ENCODE measurements around the gene RIC8B.
"Not testable (repeated sequence)": the region's sequence is repeated elsewhere in the genome, so short reads cannot be mapped to it uniquely, and the experiment has no call there.

Gene RIC8B, protein sequence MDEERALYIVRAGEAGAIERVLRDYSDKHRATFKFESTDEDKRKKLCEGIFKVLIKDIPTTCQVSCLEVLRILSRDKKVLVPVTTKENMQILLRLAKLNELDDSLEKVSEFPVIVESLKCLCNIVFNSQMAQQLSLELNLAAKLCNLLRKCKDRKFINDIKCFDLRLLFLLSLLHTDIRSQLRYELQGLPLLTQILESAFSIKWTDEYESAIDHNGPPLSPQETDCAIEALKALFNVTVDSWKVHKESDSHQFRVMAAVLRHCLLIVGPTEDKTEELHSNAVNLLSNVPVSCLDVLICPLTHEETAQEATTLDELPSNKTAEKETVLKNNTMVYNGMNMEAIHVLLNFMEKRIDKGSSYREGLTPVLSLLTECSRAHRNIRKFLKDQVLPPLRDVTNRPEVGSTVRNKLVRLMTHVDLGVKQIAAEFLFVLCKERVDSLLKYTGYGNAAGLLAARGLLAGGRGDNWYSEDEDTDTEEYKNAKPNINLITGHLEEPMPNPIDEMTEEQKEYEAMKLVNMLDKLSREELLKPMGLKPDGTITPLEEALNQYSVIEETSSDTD

GRCh38 chr12:106774005-106774807, at the start of gene RIC8B:
TSS of gene RIC8B (plus strand) at chr12:106774682. CDS start at chr12:106774746, 64 bp downstream.
- peak; percentile 98 for DNase-seq (ENCODE audit: low spot score)
- FAIRE-seq = peak; percentile 89

GRCh38 chr12:106724934-106725333, 49.5 kb upstream of the RIC8B start:
- no peak for FAIRE-seq

DNA sequence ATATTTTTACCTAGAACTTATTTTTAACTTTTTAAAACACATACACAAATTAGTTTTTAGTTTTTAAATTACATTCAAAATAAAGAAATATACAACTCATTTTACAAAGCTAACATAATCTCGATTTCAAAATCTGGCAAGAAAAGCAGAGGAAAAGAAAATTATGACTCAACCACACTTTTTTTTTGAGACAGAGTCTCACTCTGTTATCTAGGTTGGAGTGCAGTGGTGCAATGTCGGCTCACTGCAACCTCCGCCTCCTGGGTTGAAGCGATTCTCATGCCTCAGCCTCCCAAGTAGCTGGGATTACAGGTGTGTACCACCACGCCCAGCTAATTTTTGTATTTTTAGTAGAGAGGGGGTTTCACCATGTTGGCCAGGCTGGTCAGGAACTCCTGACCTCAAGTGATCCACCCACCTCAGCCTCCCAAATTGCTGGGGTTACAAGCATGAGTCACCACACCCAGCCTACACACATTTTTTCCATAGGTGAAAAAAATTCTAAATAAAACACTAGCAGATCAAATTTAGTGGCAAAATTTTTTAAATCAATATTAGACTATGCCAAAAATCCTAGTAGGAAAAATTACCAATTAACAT, 47.8 kb upstream of the RIC8B start:
- FAIRE-seq; DNase-seq (ENCODE audit: low spot score): not testable (repeated sequence)

More at GRCh38 chr12:106724934-106725333, 49.5 kb upstream of the RIC8B start:
- no peak for DNase-seq (ENCODE audit: low spot score)

DNA sequence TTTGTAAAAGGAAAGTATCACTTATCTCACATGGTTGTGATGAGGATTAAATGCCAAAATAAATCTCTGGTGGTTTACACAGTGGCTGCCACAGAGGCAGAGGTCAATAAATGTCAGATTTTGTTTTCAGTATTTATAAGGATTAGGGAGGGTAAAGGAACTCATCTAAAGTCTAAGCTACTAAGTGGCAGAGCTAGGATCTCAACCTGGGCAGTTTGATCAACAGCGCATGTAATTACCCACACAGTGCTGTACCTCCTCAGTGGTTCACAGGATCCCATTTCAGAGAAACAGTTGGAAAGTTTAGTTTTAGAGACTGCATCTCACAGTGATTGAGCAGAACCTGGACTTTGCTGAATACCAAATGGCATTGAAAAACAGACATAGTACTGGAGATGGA, 44.9 kb upstream of the RIC8B start:
- FAIRE-seq (no peak), DNase-seq (ENCODE audit: low spot score) (no peak)

DNA sequence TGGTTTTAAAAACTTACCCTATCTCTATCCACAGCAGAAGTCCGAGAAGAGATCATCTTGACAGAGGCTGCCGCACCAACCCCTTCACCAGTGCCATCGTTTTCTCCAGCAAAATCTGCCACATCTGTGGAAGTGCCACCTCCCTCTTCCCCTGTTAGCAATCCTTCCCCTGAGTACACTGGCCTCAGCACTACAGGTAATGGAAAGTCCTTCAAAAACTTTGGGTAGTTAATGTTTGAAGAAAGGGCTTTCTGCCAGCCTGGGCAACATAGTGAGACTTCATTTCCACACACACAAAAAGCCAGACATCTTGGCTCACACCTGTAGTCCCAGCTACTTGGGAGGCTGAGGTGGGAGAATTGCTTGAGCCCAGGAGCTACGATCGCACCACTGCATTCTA, 41.6 kb upstream of the RIC8B start:
- no peak for DNase-seq (ENCODE audit: low spot score)
- no peak for FAIRE-seq

- no peak for FAIRE-seq
- DNase-seq (ENCODE audit: low spot score) = no peak
Measured at GRCh38 chr12:106733660-106734059, 40.8 kb upstream of the RIC8B start.

DNA sequence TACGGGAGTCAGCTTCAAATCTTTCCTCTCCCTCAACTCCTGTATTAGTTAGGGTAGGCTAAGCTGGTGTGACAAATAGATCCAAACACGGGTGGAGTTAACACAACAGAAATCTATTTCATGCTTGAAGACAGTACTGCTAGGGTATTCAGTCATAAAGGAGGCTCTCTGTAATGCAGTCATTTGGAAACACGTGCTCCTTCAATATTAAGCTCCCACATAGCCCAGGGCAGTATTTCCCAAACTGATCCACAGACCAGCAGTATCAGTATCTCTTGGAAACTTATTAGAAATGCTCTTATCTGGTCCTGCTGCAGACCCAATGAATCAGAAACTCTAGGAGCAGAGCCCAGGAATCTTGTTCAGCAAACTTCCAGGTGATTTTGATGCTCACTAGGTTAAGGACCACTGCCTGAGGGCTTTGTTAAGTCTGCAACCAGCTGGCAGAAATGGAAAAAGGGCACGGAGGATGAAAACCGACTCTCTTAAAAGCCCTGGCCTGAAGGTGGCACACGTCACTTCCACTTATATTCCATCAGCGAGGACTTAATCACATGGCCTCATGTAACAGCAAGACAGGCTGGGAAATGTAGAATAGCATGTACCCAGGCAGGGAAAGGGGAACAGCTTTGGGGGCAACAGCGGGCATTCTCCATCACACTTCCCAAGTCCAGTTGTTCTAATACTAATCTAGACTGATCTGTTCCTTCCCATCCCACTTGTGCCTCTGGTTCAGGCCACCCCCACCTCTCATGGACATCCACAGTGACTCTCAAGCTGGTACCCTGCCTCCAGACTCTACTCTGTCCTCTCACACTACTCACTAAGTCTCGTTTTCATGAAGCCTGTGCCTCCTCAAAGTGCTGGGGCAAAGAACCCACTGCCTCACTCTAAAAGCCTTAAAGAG, 38.2 kb upstream of the RIC8B start:
- FAIRE-seq = no peak
- DNase-seq (ENCODE audit: low spot score) = no peak

- FAIRE-seq (peak; percentile 35), DNase-seq (ENCODE audit: low spot score) (peak; percentile 41)
Measured at GRCh38 chr12:106739318-106739717, 35.2 kb upstream of the RIC8B start.

DNA sequence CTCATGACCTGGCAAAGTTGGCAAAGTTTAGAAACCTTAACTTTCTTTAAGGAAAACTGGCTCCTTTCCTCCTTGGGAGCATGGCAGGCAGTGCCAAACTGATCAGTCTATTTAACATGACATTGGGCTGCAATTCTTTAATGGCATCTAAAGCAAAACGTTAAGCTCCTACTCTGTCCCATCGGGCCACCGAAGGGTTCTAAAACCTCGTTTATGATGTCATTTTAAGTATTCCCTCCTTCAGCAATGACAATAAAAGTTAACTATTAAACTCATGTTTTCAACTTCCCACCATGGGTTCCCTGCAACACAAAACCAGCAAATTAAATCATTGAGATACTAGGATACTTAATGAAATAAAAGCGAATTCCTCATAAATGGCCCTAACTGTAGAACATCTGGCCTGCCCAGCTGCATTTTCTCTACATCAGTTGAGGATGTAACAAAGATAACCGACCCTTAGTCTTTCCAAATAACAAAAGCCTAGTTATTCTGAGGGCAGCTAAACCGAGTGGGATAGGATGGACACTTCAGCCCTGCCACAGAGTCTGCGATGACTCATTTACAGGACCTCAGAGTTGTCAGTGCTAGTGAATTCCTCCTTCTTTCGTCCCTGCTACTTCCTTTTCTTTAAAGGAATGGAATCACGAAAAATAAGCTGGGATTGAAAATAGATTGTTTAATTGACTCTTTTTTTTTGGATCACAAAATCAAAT, 34.5 kb upstream of the RIC8B start:
- FAIRE-seq (peak; percentile 77), DNase-seq (ENCODE audit: low spot score) (peak; percentile 65)

DNA sequence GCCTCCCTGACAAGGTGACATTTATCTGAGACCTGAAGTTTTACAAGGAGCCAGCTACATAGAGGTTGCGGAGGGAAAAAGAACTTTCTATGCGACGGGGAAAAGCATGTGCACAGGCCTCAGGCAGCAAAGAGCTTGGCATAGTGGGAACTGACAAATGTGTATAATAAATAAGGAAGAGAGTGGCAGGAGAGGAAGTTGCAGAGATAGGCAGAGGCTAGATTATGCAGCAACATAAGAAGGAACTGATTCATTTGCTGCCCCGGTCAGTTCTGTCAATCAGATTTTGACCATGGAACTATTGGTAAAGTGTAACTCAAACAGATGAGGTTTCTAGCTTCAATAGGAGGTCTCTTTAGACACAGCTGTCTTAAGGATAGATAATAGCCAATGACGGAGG, 33.7 kb upstream of the RIC8B start:
- no peak for DNase-seq (ENCODE audit: low spot score)
- FAIRE-seq = no peak

DNA sequence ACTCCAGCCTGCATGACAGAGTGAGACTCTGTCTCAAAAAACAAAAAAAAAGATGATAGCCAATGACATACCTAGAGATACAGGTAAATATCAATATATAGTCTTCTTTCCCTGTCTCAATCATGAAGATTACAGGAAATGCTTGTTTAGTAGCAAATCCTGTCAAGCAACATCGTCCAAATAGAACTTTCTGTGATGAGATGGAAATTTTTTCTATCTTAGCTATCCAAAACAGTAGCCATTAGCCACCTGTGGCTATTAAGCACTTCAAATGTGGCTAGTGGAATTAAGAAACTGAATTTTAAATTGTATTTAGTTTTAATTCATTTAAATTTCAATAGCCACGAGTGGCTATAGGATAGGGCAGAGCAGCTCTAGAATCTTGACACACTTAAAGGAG, 33.2 kb upstream of the RIC8B start:
- FAIRE-seq (no peak), DNase-seq (ENCODE audit: low spot score) (no peak)

DNA sequence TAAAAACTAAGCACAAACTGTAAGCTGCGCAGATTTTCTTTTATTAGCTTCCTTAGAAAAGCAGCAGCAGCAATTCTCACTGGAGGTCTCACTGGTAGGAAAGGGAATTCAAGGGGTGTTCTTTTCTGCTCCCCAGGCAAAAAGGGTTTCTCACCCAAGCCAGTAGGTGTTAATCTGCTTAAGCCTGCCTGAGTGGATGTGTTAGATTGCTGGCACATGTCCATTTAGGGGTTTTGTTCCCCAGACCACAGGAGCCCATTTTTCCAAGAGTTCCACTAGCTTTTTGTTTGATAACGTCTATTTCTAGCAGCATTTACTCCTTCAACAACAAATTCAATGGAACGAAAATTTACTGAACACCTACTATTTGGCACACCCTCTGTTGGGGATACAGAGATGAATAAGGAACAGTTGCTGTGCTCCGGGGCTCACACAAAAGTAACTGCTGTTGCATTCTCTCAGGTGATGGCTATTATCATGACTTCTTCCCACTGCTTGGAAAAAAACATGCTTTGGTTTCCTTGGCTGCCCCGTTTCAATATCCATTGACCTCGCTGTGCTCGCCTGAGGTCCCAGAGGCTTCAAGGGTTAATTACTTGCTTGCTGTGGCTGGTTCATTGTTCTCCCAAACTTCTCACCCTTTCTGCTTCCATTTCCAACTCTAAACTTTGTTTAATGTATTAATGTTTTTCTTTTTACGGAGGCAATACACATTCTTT, 31.1 kb upstream of the RIC8B start:
- DNase-seq (ENCODE audit: low spot score) (no peak), FAIRE-seq (no peak)

DNA sequence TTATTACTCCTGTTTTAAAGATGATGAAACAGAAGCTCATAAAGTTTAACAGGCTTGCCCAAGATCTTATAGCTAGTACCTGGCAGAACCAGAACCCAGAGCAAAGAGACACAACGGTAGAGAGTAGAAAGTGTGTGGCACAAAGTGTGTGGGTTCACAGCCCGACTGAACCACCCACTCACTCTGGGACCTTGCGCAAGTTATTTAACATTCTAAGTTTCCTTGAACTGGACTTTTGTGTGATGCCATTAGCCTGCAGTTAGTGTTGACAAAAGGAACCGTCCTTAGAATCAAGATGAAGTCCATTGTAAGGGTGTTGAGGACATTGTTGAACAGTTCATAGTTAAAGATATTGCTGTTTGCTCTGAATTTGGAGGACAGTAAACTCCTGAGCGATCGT, 29.9 kb upstream of the RIC8B start:
- FAIRE-seq (no peak), DNase-seq (ENCODE audit: low spot score) (no peak)

DNA sequence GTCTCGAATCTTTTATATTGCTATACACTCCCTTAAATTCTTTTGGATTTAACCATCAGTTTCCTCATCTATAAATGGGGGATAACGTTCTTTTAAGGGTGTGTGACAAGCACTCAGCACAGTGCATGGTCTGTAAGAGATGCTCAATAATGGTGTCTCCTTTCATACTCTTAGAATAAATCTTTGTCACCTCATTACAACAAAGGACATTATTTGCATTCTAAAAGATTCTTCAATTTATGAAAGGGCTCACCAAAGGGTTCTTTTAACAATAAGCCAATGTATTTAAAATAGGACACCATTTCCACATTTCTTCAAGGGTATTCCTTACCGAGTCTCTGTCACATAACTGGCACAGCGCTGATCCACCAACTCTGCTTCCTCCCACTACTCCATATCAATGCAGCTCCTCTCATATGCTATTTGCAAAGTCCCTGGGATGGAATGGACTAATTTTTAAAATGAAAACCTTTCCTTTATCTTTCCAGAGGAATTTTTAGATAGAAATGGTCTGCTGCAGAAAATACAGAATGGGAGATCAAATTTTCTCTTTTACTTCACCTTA, 29.2 kb upstream of the RIC8B start:
- FAIRE-seq = no peak

DNA sequence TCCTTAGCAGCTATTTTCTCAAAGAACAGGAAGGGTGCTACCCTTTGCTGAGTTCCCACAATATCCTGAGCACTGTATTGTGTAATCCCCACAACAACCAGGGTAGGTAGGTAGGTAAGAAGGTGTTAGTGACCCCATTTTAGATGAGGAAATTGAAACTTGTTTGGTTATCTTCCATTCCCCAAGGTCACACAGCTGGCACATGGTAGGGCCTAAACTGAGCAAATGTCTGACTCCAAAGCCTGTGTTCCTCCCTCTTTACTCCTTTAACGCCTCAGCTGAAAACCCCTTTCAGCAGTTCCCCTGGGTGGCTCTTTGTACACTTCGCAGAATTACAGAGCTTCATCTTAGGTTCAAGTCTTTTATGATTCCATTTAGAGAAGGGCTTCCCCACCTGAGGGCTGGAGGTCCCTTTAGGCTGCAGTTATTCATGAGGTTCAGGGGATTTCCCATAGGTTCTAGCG, 26.5 kb upstream of the RIC8B start:
- FAIRE-seq = no peak
- DNase-seq (ENCODE audit: low spot score) = no peak

More for the DNA sequence above, 29.2 kb upstream of the RIC8B start:
- no peak for DNase-seq (ENCODE audit: low spot score)

DNA sequence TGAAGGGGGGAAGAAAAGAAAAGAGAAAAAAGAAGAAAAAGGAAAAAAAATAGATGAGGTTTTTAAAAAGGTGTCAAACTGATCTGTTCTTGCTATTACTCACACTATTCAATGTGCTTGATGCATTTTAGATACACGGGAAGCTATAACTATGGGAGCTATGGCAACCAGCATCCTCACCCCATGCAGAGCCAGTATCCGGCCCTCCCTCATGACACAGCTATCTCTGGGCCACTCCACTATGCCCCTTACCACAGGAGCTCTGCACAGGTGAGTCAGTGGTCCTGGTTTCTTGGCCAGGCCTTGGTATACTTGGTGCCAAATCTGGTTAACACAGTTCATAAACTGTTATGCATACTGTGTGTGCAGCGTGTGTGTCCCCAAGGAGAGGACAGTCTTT, 24.0 kb upstream of the RIC8B start:
- no peak for FAIRE-seq
- no peak for DNase-seq (ENCODE audit: low spot score)

GRCh38 chr12:106753526-106753925, 21.0 kb upstream of the RIC8B start:
- DNase-seq (ENCODE audit: low spot score) (no peak), FAIRE-seq (no peak)

DNA sequence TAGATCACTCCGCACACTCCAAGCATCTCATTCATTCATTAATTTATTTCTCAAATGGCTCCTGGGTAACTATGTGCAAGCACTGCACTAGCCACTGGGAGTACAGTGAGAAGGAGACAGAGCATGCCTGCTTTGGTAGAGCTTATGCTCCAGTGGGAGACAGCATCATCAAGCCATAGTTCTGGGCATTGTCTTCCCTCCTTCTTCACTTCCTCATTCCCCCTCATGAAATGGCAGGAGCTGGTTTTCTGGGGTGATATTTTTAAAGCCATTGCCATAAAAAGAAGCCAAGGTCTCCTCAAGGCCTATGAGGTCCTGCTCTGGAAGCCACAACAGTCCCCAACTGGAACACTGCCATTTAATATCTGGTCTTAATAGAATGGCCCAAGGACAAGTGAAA, 20.2 kb upstream of the RIC8B start:
- no peak for DNase-seq (ENCODE audit: low spot score)
- FAIRE-seq = no peak
